Germinal center (tissue), 1 donor: ENCODE results near the gene MED13L.
A peak's percentile ranks its signal among the peaks of the same experiment; 100 is the strongest.

Experiments used
- DNase-seq: peaks from one replicate; pipeline ENCODE4 v3.0.0; 2012; ENCODE audit warnings: mixed read lengths, low spot score

MED13L gene

GRCh38 chr12:116180448-116180847 lies 97.0 kb downstream of the MED13L start:
- DNase-seq, result no peak

- no peak for DNase-seq
These were observed 98.1 kb downstream of the MED13L start for GRCh38 chr12:116179384-116179783.

GRCh38 chr12:116177017-116177416 lies 100.5 kb downstream of the MED13L start:
- DNase-seq, result no peak

GRCh38 chr12:116174904-116175303 lies 102.6 kb downstream of the MED13L start:
- no peak for DNase-seq

GRCh38 chr12:116174006-116174405 lies 103.5 kb downstream of the MED13L start:
- DNase-seq, result no peak

GRCh38 chr12:116172224-116172849 lies 105.2 kb downstream of the MED13L start:
- DNase-seq, result peak; percentile 24

GRCh38 chr12:116171549-116171948 lies 105.9 kb downstream of the MED13L start:
- no peak for DNase-seq

GRCh38 chr12:116169071-116169470 lies 108.4 kb downstream of the MED13L start:
- no peak for DNase-seq

GRCh38 chr12:116166306-116166705 lies 111.2 kb downstream of the MED13L start:
- DNase-seq, result no peak

GRCh38 chr12:116165036-116165425 lies 112.5 kb downstream of the MED13L start:
- no peak for DNase-seq

GRCh38 chr12:116164250-116165035 lies 113.0 kb downstream of the MED13L start:
- no peak for DNase-seq

GRCh38 chr12:116162071-116162470 lies 115.4 kb downstream of the MED13L start:
- DNase-seq, result no peak

- no peak for DNase-seq
These were observed 115.9 kb downstream of the MED13L start for GRCh38 chr12:116161588-116161987.

GRCh38 chr12:116160883-116161458 lies 116.5 kb downstream of the MED13L start:
- no peak for DNase-seq

- DNase-seq, result no peak
These were observed 117.3 kb downstream of the MED13L start for GRCh38 chr12:116160231-116160630.

GRCh38 chr12:116159593-116160200 lies 117.8 kb downstream of the MED13L start:
- no peak for DNase-seq

- no peak for DNase-seq
These were observed 118.3 kb downstream of the MED13L start for GRCh38 chr12:116159175-116159574.

- no peak for DNase-seq
These were observed 119.6 kb downstream of the MED13L start for GRCh38 chr12:116157845-116158267.

- no peak for DNase-seq
These were observed 120.9 kb downstream of the MED13L start for GRCh38 chr12:116156614-116157013.

GRCh38 chr12:116155383-116155782 lies 122.1 kb downstream of the MED13L start:
- no peak for DNase-seq

- DNase-seq, result no peak
These were observed 123.5 kb downstream of the MED13L start for GRCh38 chr12:116153983-116154382.

- no peak for DNase-seq
These were observed 124.4 kb downstream of the MED13L start for GRCh38 chr12:116153113-116153512.

GRCh38 chr12:116152268-116152667 lies 125.2 kb downstream of the MED13L start:
- DNase-seq, result no peak
